HCT116 (cell line): ENCODE data around the gene CRYAB. TPM values are rescaled to one million over a fixed set of nuclear protein-coding genes. Genes with fewer than 3 reads are reported as not detected.

Experiments
- ATAC-seq: fragments of 200-7000 bp; cut with Tn5 transposase; 2 replicates; pipeline ENCODE4 v1.9.1; 2020; ENCODE audit warnings: mild to moderate bottlenecking, moderate library complexity
- BruUV-seq: library from RNA; stranded (reverse); fragments of 400-500 nt; replicated peaks from 2 replicates; lab custom pipeline; 2021; lab: Mats Ljungman, UMichigan
- CTCF ChIA-PET: fragments of 300-600 bp; sonication (Branson Sonifier 250); formaldehyde crosslinking; loops from one replicate; lab custom pipeline; 2021; ENCODE audit warnings: antibody characterized with exemption; lab: Charles Lee
- POLR2A ChIA-PET: fragments of 300-600, 350-600 bp; sonication (Branson Sonifier 250); formaldehyde crosslinking; loops from one replicate; lab custom pipeline; 2021; ENCODE audit warnings: antibody characterized with exemption; lab: Charles Lee
- RAD21 ChIA-PET, 2 experiments: fragments of 300-600 bp; sonication (Branson Sonifier 250); formaldehyde crosslinking; loops; one replicate each; lab custom pipeline; 2023; ENCODE audit warnings: low total read pairs in 2 of 2; ENCODE audit not compliant: uncharacterized antibody in 2 of 2, unreplicated experiment in 2 of 2, low non-redundant PET in 1 of 2; lab: Charles Lee
- DNase-seq: peaks from one replicate; pipeline ENCODE4 v3.0.0-alpha.2; 2010; ENCODE audit warnings: low read depth, low spot score
- H2AFZ ChIP-seq: fragments of 200-600 bp; shearing (Covaris generic), sonication (generic); 2 replicates; pipeline ENCODE4 v1.6.1; 2017; ENCODE audit warnings: low read depth, mixed run types, mixed read lengths, antibody characterized with exemption, low read length; ENCODE audit not compliant: poor library complexity, severe bottlenecking
- H3K27ac ChIP-seq: 2 replicates; pipeline ENCODE4 v1.5.1; 2012; ENCODE audit warnings: low read depth, low read length
- H3K27me3 ChIP-seq: fragments of 200-600 bp; sonication (generic); 2 replicates; pipeline ENCODE4 v1.6.1; 2016; ENCODE audit warnings: mixed run types, low read length, mixed read lengths; ENCODE audit not compliant: insufficient read depth
- H3K36me3 ChIP-seq, 2 experiments: fragments of 200-500 bp in 1 of 2; fragments of 200-600 bp in 1 of 2; sonication (Bioruptor generic) in 1 of 2; sonication (generic) in 1 of 2; 2 replicates each; pipeline versions ENCODE4 v1.5.1 to v1.6.1; 2014 to 2016; ENCODE audit warnings: low read length in 2 of 2, inconsistent platforms in 1 of 2, mixed read lengths in 1 of 2, mixed run types in 1 of 2; ENCODE audit not compliant: insufficient read depth in 2 of 2, control insufficient read depth in 1 of 2
- H3K4me1 ChIP-seq, 2 experiments: fragments of 200-600 bp in 1 of 2; sonication (generic) in 1 of 2; 2 replicates each; pipeline versions ENCODE4 v1.5.1 to v1.6.1; 2012 to 2017; ENCODE audit warnings: low read length in 2 of 2, inconsistent platforms in 1 of 2, mild to moderate bottlenecking in 1 of 2, mixed read lengths in 1 of 2, mixed run types in 1 of 2, moderate library complexity in 1 of 2; ENCODE audit not compliant: insufficient read depth in 2 of 2, control insufficient read depth in 1 of 2
- H3K4me2 ChIP-seq: fragments of 200-600 bp; sonication (generic); 2 replicates; pipeline ENCODE4 v1.6.1; 2017; ENCODE audit warnings: mixed run types, low read length, mixed read lengths
- H3K4me3 ChIP-seq, 2 experiments: fragments of 200-600 bp in 1 of 2; sonication (generic) in 1 of 2; replicated peaks in 1 of 2; 2 replicates each; pipeline ENCODE4 v1.5.1; 2011 to 2016; ENCODE audit warnings: low read length in 2 of 2, control low read depth in 1 of 2, low read depth in 1 of 2, mild to moderate bottlenecking in 1 of 2, mixed read lengths in 1 of 2, mixed run types in 1 of 2
- H3K79me2 ChIP-seq: fragments of 200-600 bp; sonication (generic); 2 replicates; pipeline ENCODE4 v1.6.1; 2017; ENCODE audit warnings: mild to moderate bottlenecking, mixed run types, low read length, moderate library complexity, mixed read lengths; ENCODE audit not compliant: insufficient read depth
- H3K9ac ChIP-seq: fragments of 200-600 bp; sonication (generic); 2 replicates; pipeline ENCODE4 v1.6.1; 2016; ENCODE audit warnings: low read length, mixed read lengths
- H3K9me2 ChIP-seq: fragments of 200-600 bp; sonication (generic), shearing (Covaris generic); 2 replicates; pipeline ENCODE4 v1.6.1; 2017; ENCODE audit warnings: mixed run types, mild to moderate bottlenecking, moderate library complexity; ENCODE audit not compliant: insufficient read depth
- H3K9me3 ChIP-seq, 2 experiments: fragments of 200-500 bp in 1 of 2; fragments of 200-600 bp in 1 of 2; sonication (Bioruptor generic) in 1 of 2; sonication (generic) in 1 of 2; 2 replicates each; pipeline ENCODE4 v1.6.1; 2014 to 2017; ENCODE audit warnings: low read length in 2 of 2, mixed read lengths in 2 of 2, inconsistent platforms in 1 of 2, low read depth in 1 of 2, mild to moderate bottlenecking in 1 of 2, mixed run types in 1 of 2, moderate library complexity in 1 of 2; ENCODE audit not compliant: control insufficient read depth in 1 of 2, insufficient read depth in 1 of 2
- H4K20me1 ChIP-seq: fragments of 200-600 bp; sonication (generic), shearing (Covaris generic); 2 replicates; pipeline ENCODE4 v1.6.1; 2017; ENCODE audit warnings: mixed run types, mild to moderate bottlenecking, moderate library complexity; ENCODE audit not compliant: insufficient read depth
- ATF3 ChIP-seq: IDR thresholded peaks from 2 replicates; pipeline ENCODE4 v1.6.1; 2012
- CBX3 ChIP-seq: IDR thresholded peaks from 2 replicates; pipeline ENCODE4 v1.6.1; 2012; ENCODE audit warnings: low read depth
- CEBPB ChIP-seq: IDR thresholded peaks from 2 replicates; pipeline ENCODE4 v1.6.1; 2012; ENCODE audit warnings: low read depth
- CTCF ChIP-seq, 3 experiments: fragments of 200-600 bp in 1 of 3; sonication (generic) in 1 of 3; IDR thresholded peaks in 2 of 3; conservative IDR thresholded peaks in 1 of 3; 2 replicates each; pipeline ENCODE4 v1.5.1; 2012 to 2017; ENCODE audit warnings: low read depth in 2 of 3, low read length in 2 of 3, antibody characterized with exemption in 1 of 3, borderline replicate concordance in 1 of 3, control low read depth in 1 of 3, mild to moderate bottlenecking in 1 of 3, mixed read lengths in 1 of 3, mixed run types in 1 of 3, moderate library complexity in 1 of 3; ENCODE audit not compliant: insufficient read depth in 1 of 3
- EGR1 ChIP-seq: IDR thresholded peaks from 2 replicates; pipeline ENCODE4 v1.6.1; 2012; ENCODE audit warnings: low read depth
- EZH2phosphoT487 ChIP-seq: fragments of 200-600 bp; IDR thresholded peaks from 2 replicates; pipeline ENCODE4 v1.6.1; 2018; ENCODE audit warnings: antibody characterized with exemption, borderline replicate concordance
- FOSL1 ChIP-seq: IDR thresholded peaks from 2 replicates; pipeline ENCODE4 v1.6.1; 2012; ENCODE audit warnings: low read depth
- MAX ChIP-seq: IDR thresholded peaks from 2 replicates; pipeline ENCODE4 v1.6.1; 2012
- POLR2A ChIP-seq: IDR thresholded peaks from 2 replicates; pipeline ENCODE4 v1.7.0; 2011; ENCODE audit warnings: borderline replicate concordance; ENCODE audit not compliant: insufficient read depth, insufficient read length; ENCODE audit errors: extremely low read depth
- POLR2AphosphoS5 ChIP-seq: IDR thresholded peaks from 2 replicates; pipeline ENCODE4 v1.6.1; 2011; ENCODE audit warnings: mild to moderate bottlenecking, low read depth, low read length, moderate library complexity
- RAD21 ChIP-seq: IDR thresholded peaks from 2 replicates; pipeline ENCODE4 v1.6.1; 2012; ENCODE audit warnings: low read depth, mild to moderate bottlenecking
- SIN3A ChIP-seq: IDR thresholded peaks from 2 replicates; pipeline ENCODE4 v1.6.1; 2012; ENCODE audit warnings: low read depth
- SP1 ChIP-seq: IDR thresholded peaks from 2 replicates; pipeline ENCODE4 v1.6.1; 2012; ENCODE audit warnings: low read depth
- SRF ChIP-seq: IDR thresholded peaks from 2 replicates; pipeline ENCODE4 v1.6.1; 2012; ENCODE audit warnings: low read depth
- TCF7L2 ChIP-seq: IDR thresholded peaks from 2 replicates; pipeline ENCODE4 v1.7.0; 2011; ENCODE audit warnings: borderline replicate concordance, inconsistent platforms; ENCODE audit not compliant: insufficient read depth, insufficient read length; ENCODE audit errors: extremely low read depth
- YY1 ChIP-seq: IDR thresholded peaks from 2 replicates; pipeline ENCODE4 v1.6.1; 2011; ENCODE audit warnings: low read length, low read depth, moderate library complexity, mild to moderate bottlenecking; ENCODE audit not compliant: insufficient replicate concordance; ENCODE audit errors: extremely low read depth
- ZNF274 ChIP-seq: fragments of 200-500 bp; sonication (Bioruptor generic); IDR thresholded peaks from 2 replicates; pipeline ENCODE4 v1.6.1; 2014; ENCODE audit warnings: mild to moderate bottlenecking, low read depth, low read length, inconsistent platforms
- intact Hi-C: fragments of 100-400 bp; cut with micrococcal nuclease; formaldehyde crosslinking; loops from 2 replicates; pipeline ENCODE4 v1.10.0; 2022
- total RNA-seq: library from RNA; stranded (reverse); gene quantifications from one replicate; pipeline ENCODE4 v1.2.1, GENCODE V29; 2021; ENCODE audit not compliant: unreplicated experiment

Gene CRYAB
- total RNA-seq, 1 experiment from 2014 or later, result not detected

GRCh38 chr11:111923351-111923788 lies 11.8 kb upstream of the CRYAB start:
- Histone ChIP-seq H3K4me2 (no peak overlapping the region), H3K4me1 (peaks cover 12 to 28% of the 10 kb centered on the region in 2 experiments), H3K36me3 (no peaks in the 10 kb centered on the region), H2AFZ (no peak overlapping the region), H3K9me2 (no peaks in the 10 kb centered on the region), H3K27me3 (no peaks in the 10 kb centered on the region), H3K4me3 (no peak overlapping the region), H3K27ac (no peak overlapping the region), H3K79me2 (no peaks in the 10 kb centered on the region), H3K9ac (no peak overlapping the region), H3K9me3 (no peaks in the 10 kb centered on the region), H4K20me1 (no peaks in the 10 kb centered on the region)
- ChIA-PET POLR2A (no interaction called here), CTCF (no interaction called here), RAD21 (interaction anchor here in 1 of 2 experiments (0.5 kb wide), 1 partner anchor 53 kb away, joined by 6 read pairs; no protein-coding TSS in a partner anchor)
- TF ChIP-seq POLR2A (no peak), YY1 (no peak), CBX3 (no peak), MAX (no peak), FOSL1 (no peak), SIN3A (no peak), ATF3 (no peak)
- ATAC-seq, result no peak
- no peak for DNase-seq
- no TSS peak for BruUV-seq
- intact Hi-C loops, result no loop called here

- Histone ChIP-seq H3K4me2 (no peak overlapping the region), H3K4me1 (peaks cover 15 to 32% of the 10 kb centered on the region in 2 experiments)
- intact Hi-C loops, result no loop called here
- TF ChIP-seq EZH2phosphoT487 (no peak), CTCF (IDR thresholded peaks at IDR 0.05 in 2 of 3, conservative IDR thresholded peaks at IDR 0.05 in 1 of 3; ENCODE audit: borderline replicate concordance in 1 of 3, insufficient read depth in 1 of 3, low read depth in 2 of 3, low read length in 2 of 3) (no peak), POLR2AphosphoS5 (no peak), ZNF274 (no peak), SRF (no peak), EGR1 (no peak), FOSL1 (no peak), SP1 (no peak), POLR2A (no peak), RAD21 (no peak), CEBPB (no peak), TCF7L2 (no peak), CBX3 (no peak), YY1 (no peak)
Measured at GRCh38 chr11:111922803-111923202, 11.2 kb upstream of the CRYAB start.

More at GRCh38 chr11:111922803-111923202, 11.2 kb upstream of the CRYAB start:
- Histone ChIP-seq H3K27me3 (no peaks in the 10 kb centered on the region), H3K9me2 (no peaks in the 10 kb centered on the region), H3K9me3 (no peaks in the 10 kb centered on the region), H3K9ac (no peak overlapping the region), H3K36me3 (no peaks in the 10 kb centered on the region), H2AFZ (no peak overlapping the region), H3K27ac (no peak overlapping the region), H3K79me2 (no peaks in the 10 kb centered on the region), H4K20me1 (no peaks in the 10 kb centered on the region), H3K4me3 (no peak overlapping the region)
- POLR2A ChIA-PET, result no interaction called here
- RAD21 ChIA-PET, result no interaction called here
- CTCF ChIA-PET, result no interaction called here
- DNase-seq (no peak), ATAC-seq (no peak)
- BruUV-seq, result no TSS peak
